ENCODE measurements around the gene CARHSP1. TPM values are rescaled to one million over a fixed set of nuclear protein-coding genes. Genes with fewer than 3 reads are reported as not detected.
"Not testable (repeated sequence)": the region's sequence is repeated elsewhere in the genome, so short reads cannot be mapped to it uniquely, and the experiment has no call there.

CARHSP1 gene
- total RNA-seq, 1 donor from 2014 or later = 62.5 TPM

DNA sequence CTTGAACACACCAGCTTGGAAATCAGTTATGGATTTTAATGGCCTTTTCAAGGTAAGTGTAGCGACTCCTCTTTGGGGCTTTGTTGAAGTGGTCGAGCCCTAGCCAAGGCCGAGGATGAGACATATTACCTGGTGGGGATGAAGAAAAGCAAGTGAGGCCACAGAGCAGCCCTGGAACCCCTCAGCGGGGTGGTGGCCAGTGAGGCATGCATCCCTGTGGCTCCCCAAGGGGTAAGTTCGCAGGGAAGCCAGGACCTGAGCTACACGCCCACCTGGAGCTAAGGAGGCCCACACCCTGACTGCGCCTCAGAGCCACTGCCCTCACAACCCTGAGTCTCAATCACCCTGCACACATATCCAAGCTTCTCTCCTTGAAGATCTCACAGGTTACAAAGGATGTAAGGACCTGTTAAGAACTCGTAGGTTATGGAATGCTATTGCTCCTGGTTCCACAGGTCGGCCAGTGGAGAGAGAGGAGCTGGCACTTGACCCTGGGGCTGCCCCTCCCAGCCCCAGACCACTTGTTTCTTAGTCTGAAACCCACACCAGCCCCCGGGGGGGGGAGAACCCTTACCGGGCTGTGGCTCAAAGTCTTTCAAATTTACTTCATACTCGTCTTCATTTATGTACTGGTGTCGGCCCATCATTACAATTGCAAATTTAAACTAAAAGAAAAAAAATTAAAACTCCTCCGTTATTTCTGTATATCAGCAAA, 25.3 kb upstream of the CARHSP1 start:
- DNase-seq (ENCODE audit: low spot score) = no peak

DNA sequence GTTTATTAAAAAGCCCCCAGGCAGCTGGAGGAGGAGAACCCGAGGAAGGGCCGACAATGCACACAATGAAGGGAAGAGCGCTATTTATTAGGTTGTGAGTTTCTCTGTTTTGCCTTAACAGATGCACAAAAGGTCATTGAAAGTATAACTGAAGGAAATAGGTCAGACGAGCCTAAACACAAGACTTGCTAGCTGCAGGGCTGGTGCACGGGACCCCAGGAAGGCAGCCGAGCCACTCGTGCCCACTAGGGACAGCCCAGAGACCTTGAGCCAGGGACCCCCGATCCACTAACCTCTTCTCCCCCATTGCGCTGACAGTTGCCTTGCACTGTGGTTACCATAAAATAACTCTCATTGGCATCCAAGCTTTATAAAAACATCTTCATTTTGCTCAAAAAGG, 24.6 kb upstream of the CARHSP1 start:
- DNase-seq (ENCODE audit: low spot score) = no peak
- no peak for ATAC-seq

More for the DNA sequence above, 25.3 kb upstream of the CARHSP1 start:
- ATAC-seq = no peak

DNA sequence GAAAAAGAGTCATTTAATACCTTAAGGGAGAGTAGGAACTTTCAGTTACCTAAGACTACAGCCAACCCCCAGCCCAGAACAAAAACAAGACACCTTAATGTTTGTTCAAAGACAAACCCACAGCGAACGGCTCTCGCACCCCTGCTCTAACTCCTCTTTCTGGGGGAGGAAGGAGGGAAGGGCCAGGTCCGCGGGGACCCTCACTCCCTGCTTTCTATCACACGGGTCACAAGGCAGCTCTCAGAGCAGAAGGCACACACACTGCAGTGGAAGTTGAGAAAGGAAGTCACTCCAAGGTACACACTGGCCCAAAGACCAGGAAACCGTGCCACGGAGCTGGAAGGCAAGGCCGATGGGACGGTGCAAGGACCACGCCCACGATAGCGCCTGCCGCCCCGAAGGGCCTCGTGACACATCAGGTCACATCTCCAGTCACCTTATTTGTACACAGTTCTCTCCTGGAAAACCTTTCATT, 23.3 kb upstream of the CARHSP1 start:
- DNase-seq (ENCODE audit: low spot score) (no peak), ATAC-seq (no peak)

DNA sequence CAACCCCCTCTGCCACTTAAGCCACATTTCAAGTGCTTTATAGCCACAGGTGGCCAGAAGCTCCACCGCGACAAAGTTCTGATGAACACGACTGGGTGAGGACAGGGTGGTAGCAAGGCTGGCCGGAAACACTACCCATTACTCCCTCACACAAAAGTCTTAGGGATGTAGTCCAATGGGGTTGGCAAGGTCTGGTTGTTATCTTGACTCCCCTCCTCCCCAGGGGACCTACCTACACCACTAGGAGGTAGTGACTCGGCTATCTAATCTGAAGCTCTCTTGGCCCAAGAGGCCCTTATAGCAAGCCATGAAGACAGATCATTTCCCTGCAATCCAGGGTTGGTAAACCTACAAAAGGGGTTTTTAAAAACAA, 21.7 kb upstream of the CARHSP1 start:
- no peak for ATAC-seq
- no peak for DNase-seq (ENCODE audit: low spot score)

DNA sequence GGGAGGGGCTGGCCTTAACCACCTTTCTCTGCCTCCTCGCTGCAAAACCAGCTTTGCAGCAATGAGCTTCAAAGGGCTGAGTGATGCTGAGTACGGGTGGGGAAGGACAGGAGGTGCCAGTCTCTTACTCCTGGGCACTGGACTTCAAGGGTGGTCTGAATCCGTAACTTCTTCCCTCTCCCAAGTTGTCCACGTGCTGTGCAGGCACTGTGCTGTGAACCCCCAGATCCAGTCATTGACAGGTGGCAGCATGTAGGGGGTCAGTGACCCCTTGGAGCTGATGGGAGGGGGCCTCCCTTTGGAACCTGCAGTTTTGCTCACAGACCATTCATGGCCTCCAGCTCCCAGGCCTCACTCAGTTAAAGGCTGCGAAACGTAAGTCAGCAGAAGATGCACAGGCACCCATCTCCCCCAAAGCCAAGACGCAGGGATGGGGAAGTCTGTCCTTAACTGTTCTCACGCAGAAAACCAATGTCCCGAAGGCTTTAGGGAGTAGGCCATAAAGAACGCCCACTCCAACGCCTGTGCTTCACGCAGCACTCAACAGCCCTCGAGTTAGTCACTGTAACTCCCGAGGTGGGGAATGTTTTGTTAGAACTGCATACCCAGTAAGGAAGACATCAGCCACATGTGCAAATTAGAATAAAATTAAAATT, 21.2 kb upstream of the CARHSP1 start:
- ATAC-seq (no peak), DNase-seq (ENCODE audit: low spot score) (no peak)

DNA sequence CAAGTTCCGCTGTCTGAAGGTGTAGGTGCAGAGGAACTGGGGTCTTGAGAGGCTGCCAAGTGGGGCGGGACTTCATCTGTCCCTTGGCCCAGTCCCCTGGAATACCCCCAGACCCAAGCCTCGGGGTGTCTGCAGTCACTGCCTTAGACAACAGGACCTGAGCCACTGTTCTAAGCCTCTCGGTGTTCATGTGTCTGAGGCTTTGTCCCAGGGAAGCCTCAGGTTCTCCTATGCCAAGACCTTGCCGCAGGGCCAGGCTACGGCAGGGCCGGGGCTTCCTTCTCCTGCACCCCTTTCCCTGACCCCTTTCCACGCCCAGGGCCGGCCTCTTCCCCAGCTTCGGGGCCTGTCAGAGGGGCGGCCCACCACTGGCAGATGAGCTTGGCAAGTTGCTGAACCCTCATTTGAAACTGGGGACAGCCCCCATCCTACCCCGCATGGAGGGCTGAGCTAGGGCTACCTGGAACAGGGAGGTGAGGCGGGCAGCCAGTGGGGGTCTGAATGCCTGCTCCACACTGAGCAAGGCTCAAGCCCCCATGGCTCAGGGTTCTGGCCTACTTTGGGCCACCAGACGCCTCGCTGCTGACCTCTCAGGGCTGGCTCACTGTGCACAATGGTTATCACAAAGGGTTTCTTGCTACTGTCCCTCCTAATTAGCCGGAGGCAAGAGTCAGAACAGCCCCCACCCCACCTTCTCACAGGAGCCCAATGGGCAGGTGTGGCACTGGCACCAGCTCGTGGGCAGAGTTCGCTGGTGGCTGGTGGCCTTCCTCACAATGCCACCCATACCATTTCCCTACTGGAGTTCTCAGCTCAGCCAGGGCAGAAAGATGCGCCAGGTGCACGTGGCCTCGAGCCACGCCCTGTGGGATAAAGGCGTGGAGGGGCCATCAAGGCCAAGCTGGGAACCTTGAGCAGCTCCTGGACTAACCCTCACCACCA, 20.4 kb upstream of the CARHSP1 start:
- no peak for ATAC-seq
- no peak for DNase-seq (ENCODE audit: low spot score)

DNA sequence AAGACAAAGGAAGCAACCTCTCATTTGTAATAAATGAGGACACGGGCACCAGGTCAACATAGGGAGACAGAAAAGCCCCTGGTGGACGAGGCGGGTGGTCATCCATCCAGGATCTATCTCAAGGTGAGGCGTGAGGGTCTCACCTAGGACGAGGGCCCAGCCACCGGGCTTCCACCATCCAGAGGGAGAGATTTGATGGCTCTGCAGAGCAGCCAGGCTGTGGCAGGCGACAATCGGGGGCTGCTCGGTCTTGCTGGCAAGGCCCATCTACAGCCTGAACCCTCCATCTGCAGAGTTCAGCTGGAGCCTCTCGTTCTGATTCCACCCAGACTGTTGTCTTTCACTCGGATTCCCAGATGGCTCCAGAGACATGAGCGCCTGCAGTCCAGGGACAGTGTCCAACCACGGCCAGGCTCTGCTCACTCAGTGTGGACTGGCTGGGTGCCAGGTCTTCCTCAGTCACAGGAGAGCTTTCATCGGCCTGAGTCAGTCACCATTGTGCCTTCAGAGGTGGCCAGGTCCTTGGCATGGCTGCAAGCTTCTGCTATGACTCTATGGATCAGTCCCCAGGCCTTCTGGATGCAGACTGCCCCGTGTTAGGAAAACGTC, 19.2 kb upstream of the CARHSP1 start:
- ATAC-seq (peak; percentile 57), DNase-seq (ENCODE audit: low spot score) (peak; percentile 69)

DNA sequence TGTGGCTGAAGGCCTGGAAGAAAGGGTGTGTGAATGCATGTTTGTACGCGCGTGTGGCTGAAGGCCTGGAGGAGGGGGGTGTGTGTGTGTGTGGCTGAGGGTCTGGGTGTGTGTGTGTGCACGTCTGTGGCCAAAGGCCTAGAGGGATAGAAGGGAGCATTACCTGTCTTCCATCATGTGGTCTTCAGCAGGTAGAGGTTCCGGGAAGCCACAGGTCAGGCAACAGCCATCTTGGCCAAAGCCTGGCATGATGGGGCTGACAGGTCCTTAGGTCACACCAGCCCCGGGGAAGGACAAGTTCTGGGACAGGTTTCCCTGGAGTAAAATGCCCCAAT, 18.6 kb upstream of the CARHSP1 start:
- no peak for DNase-seq (ENCODE audit: low spot score)
- no peak for ATAC-seq

DNA sequence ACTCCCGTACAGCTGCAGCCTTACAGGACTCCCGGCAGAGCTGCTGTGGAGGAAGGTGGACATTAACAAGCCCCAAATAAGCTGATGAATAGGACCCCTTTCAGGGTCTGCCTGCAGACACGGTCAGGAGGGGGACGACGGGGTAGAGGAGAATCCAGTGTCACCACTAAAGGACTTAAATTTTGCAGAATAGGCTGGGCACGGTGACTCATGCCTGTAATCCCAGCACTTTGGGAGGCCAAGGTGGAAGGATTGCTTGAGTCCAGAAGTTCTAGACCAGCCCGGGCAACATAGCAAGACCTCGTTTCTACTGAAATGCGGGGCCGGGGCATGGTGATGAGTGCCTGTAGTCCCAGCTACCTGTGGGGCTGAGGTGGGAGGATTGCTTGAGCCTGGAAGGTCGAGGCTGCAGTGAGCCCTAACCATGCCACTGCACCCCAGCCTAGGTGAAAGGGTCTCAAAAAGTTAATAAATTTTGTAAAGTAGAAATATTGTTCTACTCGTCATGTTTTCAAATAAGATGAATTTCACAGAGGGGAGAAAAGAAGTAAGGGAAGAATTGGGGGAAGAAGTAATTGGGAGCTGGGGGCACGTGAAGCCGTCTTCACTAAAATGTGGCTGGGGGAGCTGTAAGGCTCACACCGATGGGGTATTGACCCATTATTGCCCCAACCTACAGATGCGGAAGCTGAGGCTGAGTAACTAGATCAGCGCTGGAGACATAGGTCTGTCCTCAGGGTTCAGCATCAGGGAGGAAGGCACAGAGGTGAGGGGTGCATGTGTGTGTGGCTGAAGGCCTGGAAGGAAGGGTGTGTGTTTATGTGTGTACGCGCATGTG, 18.0 kb upstream of the CARHSP1 start:
- DNase-seq (ENCODE audit: low spot score) = no peak

DNA sequence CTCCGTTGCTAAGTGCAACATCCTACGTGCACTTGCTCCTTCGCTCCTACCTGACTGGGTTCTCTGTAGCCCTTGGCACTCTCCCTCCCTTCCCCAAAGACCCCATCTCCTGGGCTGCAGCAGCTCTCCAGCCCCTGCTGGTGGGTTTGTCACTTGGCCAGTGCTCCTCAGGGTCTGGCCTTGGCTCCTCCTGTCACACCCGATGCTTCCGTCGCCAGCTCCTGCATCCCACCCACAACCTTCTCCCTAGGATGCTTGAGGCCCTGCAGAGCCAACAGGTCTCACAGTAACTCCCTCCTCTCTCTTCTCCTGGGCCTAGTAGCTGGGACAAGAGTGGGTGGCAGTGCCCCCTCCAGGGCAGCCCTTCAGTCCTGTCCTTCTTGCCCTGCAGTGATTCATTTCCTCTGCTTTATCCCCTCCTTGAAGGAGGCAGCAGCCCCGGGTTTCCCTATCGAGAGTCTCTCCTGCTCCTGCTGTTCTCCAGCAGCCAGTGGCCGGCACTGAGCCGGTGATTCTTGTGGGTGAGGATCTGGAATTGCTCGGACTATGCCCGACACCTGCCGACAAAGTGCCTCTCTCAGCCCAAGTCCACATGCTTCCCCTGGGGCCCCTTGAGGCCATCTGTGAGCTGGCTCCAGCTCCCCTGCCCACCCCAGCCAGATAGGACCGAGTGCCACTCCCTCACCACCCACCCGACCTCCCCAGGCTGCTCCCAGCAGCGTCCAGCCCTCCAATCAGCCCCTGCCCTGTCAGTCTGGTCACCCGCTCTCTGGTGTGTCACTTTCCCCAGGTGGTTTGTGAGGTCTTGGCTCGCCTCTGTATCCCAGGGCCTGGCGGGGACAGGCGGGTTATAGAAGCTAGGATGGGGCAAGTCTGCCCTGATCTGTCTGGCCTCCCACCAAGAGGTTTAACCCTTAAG, 17.1 kb upstream of the CARHSP1 start:
- ATAC-seq = peak; percentile 61
- no peak for DNase-seq (ENCODE audit: low spot score)

More for the DNA sequence above, 18.0 kb upstream of the CARHSP1 start:
- no peak for ATAC-seq

DNA sequence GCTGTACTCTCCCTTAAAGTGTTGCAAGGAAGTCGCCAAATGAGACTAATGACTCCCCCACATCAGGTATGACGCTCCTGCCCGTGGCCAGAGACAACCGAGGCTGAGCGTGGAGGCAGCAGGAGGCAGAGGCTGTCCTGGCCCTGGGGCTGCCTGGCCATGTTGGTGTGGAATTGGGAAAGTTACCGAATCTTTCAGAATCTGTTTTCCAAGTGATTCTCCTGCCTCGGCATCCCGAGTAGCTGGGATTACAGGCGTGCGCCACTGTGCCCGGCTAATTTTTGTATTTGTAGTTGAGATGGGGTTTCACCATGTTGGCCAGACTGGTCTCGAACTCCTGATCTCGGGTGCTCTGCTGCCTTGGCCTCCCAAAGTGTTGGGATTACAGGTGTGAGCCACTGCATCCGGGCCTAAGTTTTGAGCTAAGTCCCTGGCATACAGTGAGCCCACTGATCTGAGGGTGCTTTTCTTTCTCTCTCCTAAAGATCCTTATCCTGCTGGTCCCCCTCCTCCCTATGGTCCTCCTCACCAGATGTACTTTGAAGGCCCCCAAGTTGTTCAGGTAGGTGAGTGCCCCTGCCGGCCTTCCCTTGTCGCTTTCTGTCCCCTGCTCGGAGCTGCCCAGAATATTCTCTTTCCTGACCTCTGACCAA, 14.0 kb upstream of the CARHSP1 start:
- no peak for ATAC-seq
- no peak for DNase-seq (ENCODE audit: low spot score)

DNA sequence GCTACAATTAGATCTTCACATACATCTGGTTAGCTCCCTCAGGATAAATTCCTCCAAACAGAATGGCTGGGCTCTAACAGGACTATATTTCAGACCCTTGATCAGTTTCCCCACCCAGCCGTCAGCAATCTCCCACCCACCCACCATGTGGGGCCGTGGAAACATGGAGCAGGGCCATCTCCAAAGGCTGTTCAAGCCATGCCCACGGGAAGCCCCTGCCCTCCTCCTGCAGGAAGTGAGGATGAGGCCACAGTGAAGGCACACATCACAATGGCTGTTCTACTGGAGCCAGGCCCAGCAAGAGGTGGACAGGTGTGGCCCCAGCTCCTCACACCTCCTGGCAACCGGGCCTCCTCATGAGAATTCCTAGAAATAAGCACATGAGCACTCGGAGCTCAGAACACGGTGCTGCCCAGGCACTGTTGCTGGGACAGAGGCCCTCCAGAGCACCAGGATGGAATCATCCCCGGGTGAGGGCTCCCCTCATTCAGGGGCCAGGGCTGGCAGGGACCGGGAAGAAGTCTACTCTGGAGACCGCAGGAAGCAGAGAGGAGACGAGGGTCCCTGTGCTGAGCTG, 13.3 kb upstream of the CARHSP1 start, which contains the start of gene LITAFD:
Gene LITAFD, plus strand, starts transcription at position 311 of the 577 bp plus-strand sequence. CDS start 2,005 bp downstream, outside the sequence.
- DNase-seq (ENCODE audit: low spot score) (no peak), ATAC-seq (no peak)

DNA sequence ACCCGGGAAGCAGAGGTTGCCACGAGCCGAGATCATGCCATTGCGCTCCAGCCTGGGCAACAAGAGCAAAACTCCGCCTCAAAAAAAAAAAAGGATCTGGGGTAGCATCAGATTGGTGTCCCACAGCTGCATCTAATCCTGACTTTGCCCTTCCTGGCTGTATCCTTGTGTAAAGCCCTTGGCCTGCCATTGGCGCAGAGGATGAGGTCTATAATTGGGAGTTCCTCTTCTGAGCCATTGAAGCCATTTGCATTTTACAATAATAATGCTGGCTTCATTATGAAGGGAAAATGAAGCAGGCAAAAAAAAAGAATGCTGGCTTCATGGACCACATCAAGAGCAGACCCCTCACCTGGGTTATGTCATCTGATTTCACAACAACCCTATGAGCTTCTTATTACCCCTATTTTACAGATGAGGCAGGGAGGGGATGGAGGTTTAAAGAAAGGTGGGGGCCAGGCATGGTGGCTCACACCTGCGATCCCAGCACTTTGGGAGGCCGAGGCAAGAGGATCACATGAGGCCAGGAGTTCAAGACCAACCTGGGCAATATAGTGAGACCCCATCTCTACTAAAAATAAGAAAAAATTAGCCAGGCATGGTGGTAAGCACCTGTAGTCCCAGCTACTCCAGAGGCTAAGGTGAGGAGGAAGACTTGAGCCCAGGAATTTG, 12.2 kb upstream of the CARHSP1 start:
- ATAC-seq (no peak), DNase-seq (ENCODE audit: low spot score) (no peak)

DNA sequence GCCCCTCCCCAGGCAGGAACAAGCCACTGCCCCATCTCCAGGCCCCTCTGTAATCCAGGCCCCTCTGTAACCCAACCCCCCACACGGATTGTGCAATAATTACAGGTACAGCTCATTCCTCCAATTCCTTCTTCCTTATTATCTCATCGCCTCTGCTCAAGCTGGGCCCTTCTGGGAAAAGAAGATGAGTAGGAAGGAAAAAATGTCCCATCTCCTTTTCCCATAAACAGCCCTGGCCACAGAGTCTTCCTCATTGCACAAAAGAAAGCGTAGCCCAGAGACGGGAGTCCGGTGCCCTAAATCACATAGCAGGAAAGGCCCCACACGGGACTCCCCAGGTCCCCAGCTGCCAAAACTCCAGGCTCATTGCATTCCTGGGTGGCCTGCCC, 9.7 kb upstream of the CARHSP1 start:
- no peak for ATAC-seq
- no peak for DNase-seq (ENCODE audit: low spot score)

DNA sequence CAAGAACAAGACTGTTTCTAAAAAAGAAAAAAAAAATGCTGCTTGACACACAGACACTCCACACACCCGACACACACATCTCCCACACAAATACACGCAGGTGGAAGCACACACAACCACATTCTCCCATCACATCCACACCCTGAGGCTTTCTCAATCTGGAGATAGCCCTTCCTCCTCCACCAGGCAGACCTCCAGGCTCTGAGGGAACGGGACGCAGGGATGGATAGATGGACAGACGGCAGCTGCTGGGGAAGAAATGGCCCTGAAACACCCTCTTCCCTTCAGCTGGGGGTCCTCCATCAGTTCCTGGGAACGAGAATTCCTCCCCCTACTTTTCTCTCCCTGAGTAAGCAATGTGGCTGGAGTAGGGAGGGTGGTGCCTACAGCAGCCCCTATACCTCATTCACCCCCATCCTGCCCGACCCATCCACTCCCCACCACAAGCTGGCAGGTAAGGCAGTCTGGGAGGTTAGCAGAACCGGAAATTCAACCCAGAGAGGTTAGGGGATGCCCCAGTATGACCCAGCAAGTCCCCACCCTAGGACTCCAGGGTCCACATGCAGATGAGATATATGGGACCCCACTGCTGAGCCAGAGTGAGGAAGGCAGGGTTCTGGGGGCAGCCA, 9.2 kb upstream of the CARHSP1 start:
- DNase-seq (ENCODE audit: low spot score) (no peak), ATAC-seq (no peak)

DNA sequence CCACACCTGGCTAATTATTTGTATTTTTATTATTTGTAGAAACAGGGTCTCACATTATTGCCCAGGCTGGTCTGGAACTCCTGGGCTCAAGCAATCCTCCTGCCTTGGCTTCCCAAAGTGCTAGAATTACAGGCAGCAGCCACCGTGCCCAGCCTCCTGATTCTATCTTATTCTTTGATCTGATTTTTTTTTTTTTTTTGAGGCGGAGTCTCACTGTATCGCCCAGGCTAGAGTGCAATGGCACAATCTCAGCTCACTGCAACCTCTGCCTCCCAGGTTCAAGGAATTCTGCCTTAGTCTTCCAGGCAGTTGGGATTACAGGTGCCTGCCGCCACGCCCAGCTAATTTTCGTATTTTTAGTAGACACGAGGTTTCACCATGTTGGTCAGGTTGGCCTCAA, 6.5 kb upstream of the CARHSP1 start:
- not testable (repeated sequence) for ATAC-seq; DNase-seq (ENCODE audit: low spot score)

DNA sequence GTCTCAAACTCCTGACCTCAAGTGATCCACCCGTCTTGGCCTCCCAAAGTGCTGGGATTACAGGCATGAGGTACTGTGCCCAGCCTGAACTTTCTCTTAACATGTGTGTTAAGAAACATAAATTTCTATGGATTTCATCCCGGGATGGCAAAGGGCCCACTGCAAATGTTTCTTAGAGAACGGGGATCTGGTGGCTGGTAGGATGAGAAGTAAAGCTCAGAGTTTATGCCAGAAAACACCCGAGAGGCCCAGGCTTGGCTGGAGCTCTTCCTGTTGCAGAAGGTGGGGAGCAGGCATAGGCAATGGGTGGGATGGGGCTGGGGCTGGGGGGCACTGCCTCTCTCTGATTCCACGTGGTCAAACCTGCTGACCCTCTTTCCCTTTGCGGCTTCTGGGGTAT, 5.6 kb upstream of the CARHSP1 start:
- no peak for DNase-seq (ENCODE audit: low spot score)

More for the DNA sequence above, 5.6 kb upstream of the CARHSP1 start:
- no peak for ATAC-seq
